ENCODE results near the gene FFAR4.

The FFAR4 gene

DNA sequence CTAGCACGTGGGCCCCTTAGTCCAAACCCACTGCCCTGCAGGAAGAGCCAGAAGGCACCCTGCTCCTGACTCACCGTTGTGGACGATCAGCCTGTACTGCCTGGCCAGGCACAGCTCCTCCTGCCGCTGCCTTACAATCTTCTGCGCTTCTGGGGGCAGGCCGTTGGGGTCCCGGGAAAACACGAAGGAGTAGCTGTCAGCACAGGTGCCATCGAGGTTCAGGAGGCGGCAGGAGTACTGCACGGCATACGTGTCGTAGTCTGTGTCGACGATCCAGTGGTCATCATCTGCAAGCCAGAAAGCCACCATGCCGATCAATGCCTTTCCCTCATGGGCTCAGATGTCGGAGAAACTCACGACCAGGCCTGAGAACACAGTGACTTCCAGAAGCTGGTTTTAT is 27.3 kb downstream of the FFAR4 start:
- no peak for FAIRE-seq
- TF ChIP-seq TAF1 (IDR thresholded peaks at IDR 0.05; ENCODE audit: borderline replicate concordance, low read depth, low read length): no peak
- no peak for TF ChIP-seq POLR2A (IDR thresholded peaks at IDR 0.05; ENCODE audit: low read depth, low read length)
- TF ChIP-seq POLR2AphosphoS5 (IDR thresholded peaks at IDR 0.05; ENCODE audit: low read depth, low read length): no peak
- DNase-seq (ENCODE audit: insufficient read length): no peak

- FAIRE-seq (no peak), DNase-seq (ENCODE audit: insufficient read length) (no peak)
- TF ChIP-seq TAF1 (IDR thresholded peaks at IDR 0.05; ENCODE audit: borderline replicate concordance, low read depth, low read length) (no peak), POLR2AphosphoS5 (IDR thresholded peaks at IDR 0.05; ENCODE audit: low read depth, low read length) (no peak), POLR2A (IDR thresholded peaks at IDR 0.05; ENCODE audit: low read depth, low read length) (no peak)
Measured at GRCh38 chr10:93594518-93594917, 28.1 kb downstream of the FFAR4 start.

GRCh38 chr10:93595378-93596161 is 29.1 kb downstream of the FFAR4 start:
- DNase-seq (ENCODE audit: insufficient read length) (no peak), FAIRE-seq (no peak)
- TF ChIP-seq POLR2AphosphoS5 (IDR thresholded peaks at IDR 0.05; ENCODE audit: low read depth, low read length) (no peak), POLR2A (IDR thresholded peaks at IDR 0.05; ENCODE audit: low read depth, low read length) (no peak), TAF1 (IDR thresholded peaks at IDR 0.05; ENCODE audit: borderline replicate concordance, low read depth, low read length) (no peak)

- TF ChIP-seq POLR2AphosphoS5 (IDR thresholded peaks at IDR 0.05; ENCODE audit: low read depth, low read length) (no peak), TAF1 (IDR thresholded peaks at IDR 0.05; ENCODE audit: borderline replicate concordance, low read depth, low read length) (no peak), POLR2A (IDR thresholded peaks at IDR 0.05; ENCODE audit: low read depth, low read length) (no peak)
- DNase-seq (ENCODE audit: insufficient read length) (no peak), FAIRE-seq (no peak)
Measured at GRCh38 chr10:93596539-93596938, 30.1 kb downstream of the FFAR4 start.

- no peak for FAIRE-seq
- no peak for TF ChIP-seq POLR2A (IDR thresholded peaks at IDR 0.05; ENCODE audit: low read depth, low read length)
- TF ChIP-seq TAF1 (IDR thresholded peaks at IDR 0.05; ENCODE audit: borderline replicate concordance, low read depth, low read length): no peak
- no peak for TF ChIP-seq POLR2AphosphoS5 (IDR thresholded peaks at IDR 0.05; ENCODE audit: low read depth, low read length)
- DNase-seq (ENCODE audit: insufficient read length): no peak
Measured at GRCh38 chr10:93597075-93597599, 30.7 kb downstream of the FFAR4 start.

- TF ChIP-seq POLR2AphosphoS5 (IDR thresholded peaks at IDR 0.05; ENCODE audit: low read depth, low read length) (no peak), POLR2A (IDR thresholded peaks at IDR 0.05; ENCODE audit: low read depth, low read length) (no peak), TAF1 (IDR thresholded peaks at IDR 0.05; ENCODE audit: borderline replicate concordance, low read depth, low read length) (no peak)
- DNase-seq (ENCODE audit: insufficient read length) (no peak), FAIRE-seq (no peak)
Measured at GRCh38 chr10:93598157-93598556, 31.7 kb downstream of the FFAR4 start.

GRCh38 chr10:93599335-93599734 is 32.9 kb downstream of the FFAR4 start:
- no peak for DNase-seq (ENCODE audit: insufficient read length)
- no peak for FAIRE-seq
- TF ChIP-seq POLR2AphosphoS5 (IDR thresholded peaks at IDR 0.05; ENCODE audit: low read depth, low read length) (no peak), POLR2A (IDR thresholded peaks at IDR 0.05; ENCODE audit: low read depth, low read length) (no peak), TAF1 (IDR thresholded peaks at IDR 0.05; ENCODE audit: borderline replicate concordance, low read depth, low read length) (no peak)

DNA sequence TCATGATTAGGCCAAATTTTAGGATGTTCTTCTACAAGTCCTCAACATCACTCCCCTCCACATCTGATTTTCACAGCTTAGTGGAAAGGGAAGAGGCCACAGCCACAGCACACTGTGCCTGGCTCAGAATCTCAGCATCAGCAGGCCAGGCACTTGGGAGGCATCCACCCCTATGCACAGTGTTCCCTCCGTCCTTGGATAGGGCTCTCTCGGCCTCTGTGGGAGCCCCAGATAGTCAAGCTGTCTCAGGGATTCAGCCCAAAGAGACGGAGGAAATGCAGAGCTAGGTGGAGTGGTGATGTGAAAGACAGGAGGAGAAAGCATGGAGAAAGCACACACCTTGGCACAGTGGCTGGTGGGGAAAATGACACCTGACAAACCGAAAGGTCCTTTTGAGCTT is 33.3 kb downstream of the FFAR4 start:
- TF ChIP-seq POLR2A (IDR thresholded peaks at IDR 0.05; ENCODE audit: low read depth, low read length): no peak
- TF ChIP-seq POLR2AphosphoS5 (IDR thresholded peaks at IDR 0.05; ENCODE audit: low read depth, low read length): no peak
- TF ChIP-seq TAF1 (IDR thresholded peaks at IDR 0.05; ENCODE audit: borderline replicate concordance, low read depth, low read length): no peak
- DNase-seq (ENCODE audit: insufficient read length): no peak
- FAIRE-seq: no peak

DNA sequence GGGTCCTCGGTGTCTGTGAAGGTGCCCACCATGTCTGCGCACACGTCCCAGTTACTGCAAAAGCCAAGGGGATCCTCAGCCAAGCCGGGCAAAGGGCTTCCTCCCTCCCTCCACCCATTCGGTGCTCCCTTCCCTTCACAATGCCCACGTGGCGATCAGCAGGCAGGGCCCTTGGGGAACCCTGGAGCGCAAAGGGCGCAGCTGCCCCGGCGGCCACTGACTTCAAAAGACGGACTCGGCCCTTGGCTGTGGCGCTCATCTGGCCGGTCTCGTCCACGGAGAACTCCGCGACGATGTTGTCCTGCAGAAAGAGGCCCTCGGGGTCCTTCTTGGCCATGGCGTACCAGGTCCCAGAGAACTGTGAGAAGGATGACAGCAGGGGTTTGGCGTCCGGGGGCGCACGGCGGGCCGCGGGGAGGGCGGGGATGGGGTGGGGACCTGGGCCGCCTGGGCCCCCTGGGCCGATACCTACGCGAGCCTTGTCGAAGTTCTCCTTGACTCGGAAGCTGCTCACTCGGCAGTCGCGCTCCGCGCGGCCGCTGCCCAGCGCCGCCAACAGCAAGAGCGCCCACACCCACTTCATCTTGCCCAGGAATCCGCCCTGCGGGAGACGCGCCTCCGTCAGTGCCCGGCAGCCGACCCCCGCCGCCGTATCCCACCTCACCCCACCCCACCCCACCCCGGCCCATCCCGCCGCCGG is 34.1 kb downstream of the FFAR4 start:
- DNase-seq (ENCODE audit: insufficient read length) (no peak), FAIRE-seq (no peak)
- no peak for TF ChIP-seq TAF1 (IDR thresholded peaks at IDR 0.05; ENCODE audit: borderline replicate concordance, low read depth, low read length)
- no peak for TF ChIP-seq POLR2A (IDR thresholded peaks at IDR 0.05; ENCODE audit: low read depth, low read length)
- TF ChIP-seq POLR2AphosphoS5 (IDR thresholded peaks at IDR 0.05; ENCODE audit: low read depth, low read length): no peak

GRCh38 chr10:93601146-93601773 is 34.8 kb downstream of the FFAR4 start, which contains the start of gene RBP4:
TSS of gene RBP4 (minus strand) at chr10:93601235. CDS start at chr10:93601028, 207 bp downstream.
- TF ChIP-seq TAF1 (IDR thresholded peaks at IDR 0.05; ENCODE audit: borderline replicate concordance, low read depth, low read length) (no peak), POLR2AphosphoS5 (IDR thresholded peaks at IDR 0.05; ENCODE audit: low read depth, low read length) (no peak), POLR2A (IDR thresholded peaks at IDR 0.05; ENCODE audit: low read depth, low read length) (no peak)
- DNase-seq (ENCODE audit: insufficient read length) (no peak), FAIRE-seq (no peak)

DNA sequence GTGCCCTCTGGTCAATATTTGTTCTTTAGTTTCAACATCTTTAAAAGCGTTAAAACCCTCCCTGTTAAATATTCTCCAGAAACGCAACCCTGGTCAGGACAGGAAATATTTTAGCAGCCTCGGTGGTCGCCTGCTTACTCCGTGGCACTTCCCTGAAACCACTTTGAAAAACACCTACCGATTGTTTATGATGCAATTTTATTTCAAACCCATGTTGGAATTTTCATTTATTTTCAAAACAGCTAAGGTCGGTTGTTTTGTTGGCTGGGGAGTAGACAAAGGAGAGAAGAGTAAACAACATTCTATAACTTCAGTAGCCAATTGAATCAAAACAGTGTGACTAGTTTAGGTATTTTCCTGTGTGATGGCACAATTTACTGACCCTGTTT is 35.3 kb downstream of the FFAR4 start:
- no peak for TF ChIP-seq POLR2AphosphoS5 (IDR thresholded peaks at IDR 0.05; ENCODE audit: low read depth, low read length)
- no peak for TF ChIP-seq TAF1 (IDR thresholded peaks at IDR 0.05; ENCODE audit: borderline replicate concordance, low read depth, low read length)
- FAIRE-seq (no peak), DNase-seq (ENCODE audit: insufficient read length) (no peak)

All from GM12892 (cell line).